NCI-H2029 treated with DMSO at 0.1 percent for 48 hours (cell line): ENCODE results near the gene BCL11B.

Experiments
- DNase-seq: peaks from one replicate; lab custom pipeline; 2025; lab: John Stamatoyannopoulos, UW

BCL11B gene

DNA sequence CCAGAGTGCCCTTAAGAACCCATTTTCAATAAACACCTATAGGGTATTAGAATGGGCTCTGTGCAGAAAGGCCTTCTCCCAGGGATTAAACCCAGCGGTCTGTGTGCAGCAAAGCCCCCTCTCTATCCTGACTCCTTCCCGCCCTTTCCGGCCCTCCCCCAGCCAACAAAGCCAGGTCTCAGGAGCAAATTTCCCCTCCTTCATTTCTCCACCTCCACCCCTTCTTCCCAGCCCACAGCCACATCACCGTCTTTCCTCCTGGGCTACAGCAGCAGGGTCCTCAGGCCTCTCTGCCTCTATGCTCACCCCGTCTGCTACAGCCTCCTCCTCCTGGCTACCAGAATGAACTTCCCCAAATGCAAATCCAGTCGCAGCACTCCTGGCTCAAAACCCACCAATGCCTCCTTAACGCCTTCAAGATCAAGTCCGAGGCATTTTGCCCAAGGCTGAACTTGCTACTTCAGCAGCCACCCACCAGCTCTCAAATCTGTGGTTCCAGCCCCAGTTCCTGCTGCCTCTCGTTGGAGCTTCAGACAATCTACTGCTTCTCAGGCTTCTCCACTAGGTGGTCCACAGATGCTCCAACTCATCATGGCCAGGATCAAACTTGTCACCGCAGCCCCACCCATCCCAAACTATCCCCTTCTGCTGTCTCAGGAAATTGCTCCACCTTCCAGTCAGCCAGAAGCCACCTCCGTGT is 134.8 kb downstream of the BCL11B start:
- DNase-seq, result no peak

DNA sequence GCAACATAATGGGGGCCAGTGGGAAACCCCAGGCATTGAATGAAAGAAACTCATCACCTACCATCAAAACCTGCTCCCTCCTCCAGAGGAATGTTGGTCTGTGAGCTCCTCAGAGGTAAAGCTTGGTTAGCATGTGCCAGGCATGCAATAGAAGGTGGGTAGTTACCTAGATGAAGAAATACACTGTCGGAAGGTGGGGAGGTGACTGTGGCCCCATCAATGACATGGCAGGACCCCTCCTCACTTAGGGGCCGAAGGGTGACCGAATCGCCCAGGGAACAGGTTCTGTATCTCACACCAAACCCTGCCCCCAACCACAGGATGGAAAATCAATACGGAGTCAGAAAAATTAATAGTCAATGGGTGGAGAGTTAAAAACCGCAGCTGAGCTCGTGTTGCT is 135.6 kb downstream of the BCL11B start:
- no peak for DNase-seq

GRCh38 chr14:99136047-99136400 is 136.0 kb downstream of the BCL11B start:
- no peak for DNase-seq

DNA sequence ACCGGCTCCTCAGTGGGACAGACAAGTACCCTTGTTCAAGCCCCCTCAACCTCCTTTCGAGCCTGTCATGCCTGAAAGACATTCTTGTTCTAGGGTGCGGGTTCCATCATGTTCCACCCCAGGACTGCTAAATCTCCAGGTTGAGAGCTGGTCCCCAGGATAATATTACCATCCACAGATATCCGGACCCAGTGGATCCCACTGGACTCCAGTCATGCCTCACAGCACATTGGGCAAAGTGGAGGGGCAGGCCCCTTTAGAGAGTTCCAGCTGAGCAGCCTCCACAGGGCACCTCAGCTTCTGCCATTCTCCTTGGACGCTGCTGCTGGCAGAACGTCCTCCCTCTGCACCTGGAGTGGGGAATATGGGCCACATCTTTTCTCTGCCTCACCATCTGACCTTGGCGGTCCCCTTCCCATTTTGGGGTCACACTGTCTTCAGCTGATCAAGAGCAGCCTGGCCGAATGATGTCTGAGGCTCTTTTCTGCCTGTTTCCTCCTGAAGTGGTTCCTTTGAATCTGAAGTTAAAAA is 137.4 kb downstream of the BCL11B start:
- no peak for DNase-seq

- no peak for DNase-seq
Measured at GRCh38 chr14:99133636-99134515, 138.1 kb downstream of the BCL11B start.

GRCh38 chr14:99132821-99133635 is 139.0 kb downstream of the BCL11B start:
- no peak for DNase-seq

- no peak for DNase-seq
Measured at GRCh38 chr14:99131632-99132271, 140.2 kb downstream of the BCL11B start.

DNA sequence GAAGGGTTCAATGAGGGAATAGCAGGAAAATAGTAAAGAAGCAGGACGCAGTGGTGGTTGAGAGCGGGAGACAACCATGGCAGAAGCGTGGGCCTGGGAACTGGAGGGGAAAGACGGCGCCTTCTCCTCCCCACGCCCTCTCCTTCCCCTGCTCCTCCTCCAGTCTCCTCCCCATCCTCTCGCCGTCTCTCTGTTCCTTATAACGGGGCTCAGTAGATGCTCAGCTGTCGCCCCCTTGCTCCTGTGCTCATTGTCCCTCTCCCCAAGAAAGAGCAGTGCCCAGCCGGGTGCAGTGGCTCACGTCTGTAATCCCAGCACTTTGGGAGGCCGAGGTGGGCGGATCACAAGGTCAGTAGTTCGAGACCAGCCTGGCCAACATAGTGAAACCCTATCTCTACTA is 142.0 kb downstream of the BCL11B start:
- DNase-seq, result no peak

GRCh38 chr14:99129211-99129696 is 142.7 kb downstream of the BCL11B start:
- DNase-seq, result no peak

DNA sequence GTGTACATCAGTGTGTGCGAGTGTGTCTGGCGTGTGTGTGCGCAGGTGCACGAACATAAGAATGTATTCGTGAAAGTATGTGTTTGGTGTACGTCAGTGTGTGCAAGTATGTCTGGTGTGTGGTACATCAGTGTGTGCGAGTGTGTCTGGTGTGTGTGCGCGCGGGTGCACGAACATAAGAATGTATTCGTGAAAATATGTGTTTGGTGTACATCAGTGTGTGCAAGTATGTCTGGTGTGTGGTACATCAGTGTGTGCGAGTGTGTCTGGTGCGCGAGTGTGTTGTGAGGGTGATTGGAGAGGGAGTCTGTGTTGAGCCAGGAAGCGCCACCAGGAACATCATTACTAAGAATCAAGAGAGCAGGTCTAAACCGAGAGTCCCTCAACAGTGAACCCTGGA is 143.8 kb downstream of the BCL11B start:
- no peak for DNase-seq

- peak; percentile 10 for DNase-seq
Measured at GRCh38 chr14:99127651-99128167, 144.3 kb downstream of the BCL11B start.

DNA sequence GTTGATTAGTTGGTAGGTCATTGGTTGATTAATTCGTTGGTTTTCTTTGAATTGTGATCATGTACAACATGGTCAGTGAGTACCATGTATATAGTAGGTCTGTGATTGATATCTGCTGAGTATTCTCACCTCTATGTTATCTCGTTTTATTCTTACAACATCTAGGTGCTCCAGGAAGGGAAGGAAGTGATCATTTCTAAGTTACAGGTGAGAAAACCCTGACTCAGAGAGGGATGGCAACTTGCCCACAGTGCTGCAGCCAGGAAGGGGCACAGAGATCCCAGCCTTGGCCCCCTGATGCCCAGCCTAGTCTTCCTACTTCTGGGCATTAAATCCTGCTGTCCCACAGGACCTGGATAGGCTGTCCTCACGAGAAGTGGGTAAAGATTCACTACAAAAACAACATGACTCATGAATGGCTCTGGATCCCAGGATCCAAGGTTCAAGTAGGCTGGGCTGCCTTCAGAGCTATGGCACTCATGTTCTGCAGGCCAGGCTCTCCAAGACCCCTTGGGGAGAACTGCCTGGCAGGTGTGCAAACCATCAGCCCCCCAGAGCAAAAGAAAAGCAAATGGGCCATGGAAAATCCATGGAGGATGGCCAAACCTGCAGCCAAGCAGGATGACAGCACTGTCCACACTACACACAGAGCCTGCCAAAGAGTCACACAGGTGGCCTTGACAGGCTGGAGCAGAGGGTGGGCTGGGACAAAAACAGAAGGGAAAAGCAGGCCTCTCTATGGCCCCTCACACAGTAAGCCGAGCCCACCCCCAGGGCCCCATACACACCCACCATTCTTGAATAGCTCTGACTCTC is 146.2 kb downstream of the BCL11B start:
- DNase-seq, result no peak

DNA sequence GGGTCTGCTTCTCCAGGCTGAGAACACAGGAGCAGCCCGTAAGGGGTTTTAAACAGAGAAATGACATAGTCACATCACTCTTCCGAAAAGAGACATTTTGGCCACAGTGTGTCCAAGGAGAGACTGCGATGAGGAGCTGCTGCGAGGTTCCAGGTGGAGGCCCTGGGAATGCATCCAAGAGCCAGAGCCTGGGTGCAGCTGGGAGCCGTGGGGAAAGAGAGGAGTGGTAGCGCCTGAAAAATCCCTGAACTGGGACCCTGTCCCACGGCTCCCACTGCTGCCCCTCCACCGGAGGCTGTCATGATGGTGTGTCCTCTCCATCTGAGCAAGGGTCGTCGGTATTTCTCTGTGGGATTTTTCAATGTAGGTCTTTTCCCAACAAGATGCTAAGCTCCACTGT is 146.9 kb downstream of the BCL11B start:
- DNase-seq, result no peak

DNA sequence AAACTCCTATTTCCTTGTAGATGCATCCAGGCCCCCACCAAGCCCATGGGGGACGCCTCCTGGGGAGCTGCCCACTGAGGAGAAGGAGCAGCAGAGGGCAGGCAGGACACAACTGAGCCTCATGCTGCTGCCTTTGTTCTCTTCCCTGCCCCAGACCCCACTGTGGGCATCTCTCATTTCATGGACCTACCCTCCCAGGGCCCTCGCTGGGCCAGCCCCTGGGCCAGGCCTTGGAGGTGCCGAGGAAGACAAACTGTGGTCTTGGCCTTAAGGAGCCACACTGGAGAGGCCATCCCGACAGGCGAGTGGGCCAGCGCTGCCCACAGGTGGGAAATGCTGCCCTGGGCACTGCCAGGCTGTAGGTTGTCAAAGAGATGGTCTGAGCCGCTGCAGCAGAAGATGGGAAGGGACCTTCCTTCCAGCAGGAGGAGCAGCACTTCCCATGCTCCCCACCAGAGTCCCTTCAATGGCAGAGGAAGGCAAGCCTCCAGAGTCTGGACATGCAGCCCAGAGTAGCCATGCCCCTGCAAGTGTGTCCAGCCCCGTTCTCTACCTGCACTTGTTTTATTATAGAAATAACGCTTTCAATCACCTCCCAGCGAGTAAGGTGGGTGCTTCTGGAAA is 147.4 kb downstream of the BCL11B start:
- DNase-seq, result no peak

DNA sequence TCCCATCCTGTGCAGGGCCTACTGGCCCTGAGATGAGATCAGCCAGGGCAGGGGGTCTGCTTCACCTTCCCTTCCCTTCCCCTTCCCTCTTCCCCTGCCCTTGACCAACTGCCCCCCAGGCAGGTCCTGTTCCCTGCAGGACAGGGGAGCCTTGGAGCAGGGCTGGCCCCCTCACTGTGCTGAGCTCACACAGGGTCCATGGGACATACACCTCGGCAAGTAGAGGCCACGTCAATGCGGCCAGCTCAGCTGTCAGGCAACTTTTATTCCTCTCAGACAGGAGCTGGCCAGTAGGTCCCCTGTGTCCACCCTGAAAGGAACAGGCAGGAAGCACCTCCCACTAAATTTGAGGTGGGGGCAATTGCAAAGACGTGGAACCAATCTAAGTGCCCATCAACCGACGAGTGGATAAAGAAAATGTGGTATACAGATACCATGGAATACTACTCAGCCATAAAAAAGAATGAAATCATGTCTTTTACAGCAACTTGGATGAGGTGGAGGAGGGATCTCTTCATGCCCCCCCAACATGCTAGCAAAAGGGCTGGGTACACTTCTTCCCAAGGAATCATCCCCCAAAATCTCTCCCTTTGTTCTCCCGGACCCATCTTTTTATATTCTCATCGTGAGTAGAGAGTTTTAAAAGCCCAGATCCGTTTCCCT is 148.7 kb downstream of the BCL11B start:
- DNase-seq, result no peak

DNA sequence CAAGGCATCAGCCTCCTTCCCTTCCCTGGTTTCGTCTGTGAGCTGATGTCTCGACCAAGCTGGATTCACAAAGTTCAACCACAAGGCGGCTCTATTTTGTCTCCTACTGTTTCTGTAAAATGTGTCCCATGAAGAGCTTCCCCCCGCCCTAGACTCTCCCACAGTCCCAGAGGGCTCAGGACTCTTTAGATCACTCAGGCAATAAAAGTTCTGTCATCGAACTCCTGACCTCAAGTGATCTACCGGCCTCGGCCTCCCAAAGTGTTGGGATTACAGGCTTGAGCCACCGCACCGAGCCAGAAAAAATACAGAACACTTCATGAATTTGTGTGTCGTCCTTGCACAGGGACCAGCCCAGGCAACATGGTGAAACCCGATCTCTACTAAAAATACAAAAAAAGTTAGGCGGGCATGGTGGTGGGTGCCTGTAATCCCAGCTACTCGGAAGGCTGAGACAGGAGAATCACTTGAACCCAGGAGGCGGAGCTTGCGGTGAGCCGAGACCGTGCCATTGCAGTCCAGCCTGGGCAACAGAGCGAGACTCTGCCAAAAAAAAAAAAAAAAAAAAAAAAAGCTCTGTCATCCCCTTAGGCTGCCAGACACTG is 149.4 kb downstream of the BCL11B start:
- no peak for DNase-seq

DNA sequence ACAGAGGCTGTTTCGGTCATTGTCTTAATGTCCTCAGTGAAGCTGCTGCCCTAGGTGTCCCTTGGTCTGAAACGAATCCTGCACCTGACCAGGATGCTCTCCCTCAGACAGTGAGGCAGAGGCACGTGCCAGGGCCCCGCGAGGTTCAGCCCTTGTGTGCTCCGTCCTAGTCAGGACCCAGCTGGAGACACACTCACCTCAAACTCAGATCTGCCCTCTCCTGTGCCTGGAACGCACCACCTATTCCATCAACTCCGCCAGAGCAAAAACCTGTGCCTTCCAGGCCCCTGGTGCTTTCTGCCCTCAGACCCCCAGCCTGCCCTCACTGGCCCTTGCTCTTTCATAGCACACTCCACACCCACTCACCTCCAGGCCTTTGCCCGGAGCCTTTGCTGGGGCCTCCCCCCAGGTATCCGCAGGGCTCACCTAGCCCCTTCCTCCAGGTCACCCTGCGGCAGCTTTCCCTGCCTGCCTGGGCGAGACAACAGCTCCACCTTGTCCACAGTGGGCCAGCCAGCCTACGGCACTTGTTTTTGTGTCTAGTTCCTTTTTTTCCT is 150.6 kb downstream of the BCL11B start:
- DNase-seq, result no peak

DNA sequence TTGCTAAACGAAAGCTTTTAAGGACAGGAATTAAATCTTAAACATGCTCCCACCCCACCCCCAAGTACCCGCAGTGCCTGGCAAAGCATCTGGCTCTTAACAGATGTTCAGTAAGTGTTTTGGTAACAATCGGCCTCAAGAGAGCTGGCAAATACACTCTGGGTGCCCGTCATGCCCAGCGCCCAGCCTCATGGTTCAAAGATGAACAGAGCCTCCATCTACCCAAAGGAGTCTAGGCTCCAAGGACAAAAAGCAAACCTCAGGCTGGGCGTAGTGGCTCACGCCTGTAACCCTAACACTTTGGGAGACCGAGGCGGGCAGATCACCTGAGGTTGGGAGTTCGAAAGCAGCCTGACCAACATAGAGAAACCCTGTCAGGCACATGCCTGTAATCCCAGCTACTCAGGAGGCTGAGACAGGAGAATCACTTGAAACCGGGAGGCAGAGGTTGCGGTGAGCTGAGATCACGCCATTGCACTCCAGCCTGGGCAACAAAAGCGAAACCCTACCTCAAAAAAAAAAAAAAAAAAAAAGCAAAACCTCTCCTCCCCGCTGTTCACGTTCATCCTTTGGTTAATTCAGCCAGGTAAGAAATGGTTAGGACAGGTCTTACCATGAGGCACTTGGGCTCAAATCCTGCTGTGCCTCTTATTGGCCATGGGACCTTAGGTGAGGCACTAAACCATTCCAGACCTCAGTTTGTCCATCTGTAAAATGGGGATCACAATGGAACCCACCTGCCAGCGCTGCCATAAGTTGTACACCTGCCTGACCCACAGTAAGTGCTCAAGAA is 151.3 kb downstream of the BCL11B start:
- no peak for DNase-seq
